CD4-positive, alpha-beta T cell treated with Interleukin-1 beta for 1 hour (primary cell): ENCODE data around the gene CST6.
A peak's percentile ranks its signal among the peaks of the same experiment; 100 is the strongest.
"Not testable (repeated sequence)": the region's sequence is repeated elsewhere in the genome, so short reads cannot be mapped to it uniquely, and the experiment has no call there.

Source experiments
- DNase-seq, 2 donors: peaks; one replicate each; pipeline ENCODE4 v3.0.0-alpha.2; 2020 to 2022

Gene CST6

DNA sequence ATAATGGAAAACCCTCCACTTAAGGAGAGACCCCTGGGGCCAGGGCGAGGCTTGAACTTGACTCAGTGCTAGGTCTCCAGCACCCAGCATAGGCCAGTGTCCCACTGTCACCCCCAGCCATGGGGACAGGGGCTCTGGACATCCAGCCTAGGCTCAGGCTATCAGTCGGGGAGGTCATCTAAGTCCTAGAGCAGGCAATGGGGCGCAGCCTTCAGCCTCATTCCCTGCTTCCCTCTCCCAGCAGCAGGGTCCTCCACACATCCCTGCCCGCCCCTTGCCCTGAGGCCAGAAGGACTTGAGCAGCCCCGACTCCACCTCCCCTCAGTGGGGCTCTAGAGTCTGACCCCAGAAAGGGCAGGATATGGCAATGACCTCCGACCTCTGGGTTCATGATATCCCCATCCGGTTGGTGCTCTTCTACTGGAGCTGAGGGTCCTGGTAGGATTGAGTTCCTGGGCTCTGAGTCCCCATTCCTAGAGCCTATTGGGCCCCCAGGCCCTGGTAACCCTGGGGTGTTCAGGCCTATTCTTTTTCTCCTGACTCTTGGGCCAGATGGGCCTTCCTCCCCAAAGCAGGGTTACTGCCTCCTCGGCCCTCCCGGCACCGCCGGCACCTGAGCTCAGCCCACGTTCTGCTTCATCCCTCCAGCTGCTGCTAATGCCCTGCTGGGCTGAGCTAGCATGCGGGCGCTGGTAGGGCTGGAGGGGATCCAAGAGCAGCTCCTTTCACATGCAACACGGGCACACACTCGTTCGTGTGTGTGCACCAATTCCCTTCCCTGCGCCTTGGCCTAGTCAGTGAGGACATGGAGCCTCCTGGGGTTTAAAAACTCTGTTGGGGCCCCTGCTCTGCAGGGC, 4.4 kb downstream of the CST6 start:
- no peak for DNase-seq

DNA sequence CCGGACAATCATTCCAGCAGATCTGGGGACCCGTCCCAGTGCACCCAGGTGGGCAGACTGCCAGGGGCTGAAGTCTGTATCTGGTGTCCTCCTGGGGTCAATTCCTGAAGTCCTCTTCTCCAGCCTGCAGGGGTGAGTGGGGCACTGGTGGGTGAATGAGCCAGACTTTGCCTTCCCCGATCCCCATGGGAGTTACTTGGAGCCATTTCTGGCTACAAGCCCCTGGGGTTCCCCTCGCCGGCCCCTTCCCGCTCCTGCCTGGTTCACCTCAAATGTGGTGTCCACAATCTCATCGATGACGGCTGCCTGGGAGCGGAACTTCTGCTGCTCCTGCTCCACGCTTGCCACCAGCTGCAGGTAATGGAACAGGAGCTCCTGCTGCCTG, 5.0 kb downstream of the CST6 start:
- no peak for DNase-seq

DNA sequence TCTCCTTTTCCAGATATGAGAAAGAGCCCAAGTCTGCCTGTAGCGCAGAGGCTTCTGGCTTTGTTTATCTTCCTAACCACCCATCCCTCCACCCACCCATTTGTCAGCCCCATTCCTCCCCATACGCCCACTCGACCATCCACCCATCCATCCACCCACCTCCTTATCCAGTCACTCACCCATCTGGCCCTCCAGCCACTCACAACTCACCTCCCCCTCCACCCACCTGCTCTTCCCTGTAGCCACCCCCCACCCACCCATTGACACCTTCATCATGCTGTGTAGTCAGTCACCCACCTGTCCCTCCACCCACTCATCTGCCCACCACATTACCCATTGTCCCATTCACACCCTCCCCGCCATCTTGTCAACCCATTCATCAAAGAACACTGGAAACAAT, 5.5 kb downstream of the CST6 start:
- DNase-seq = no peak

DNA sequence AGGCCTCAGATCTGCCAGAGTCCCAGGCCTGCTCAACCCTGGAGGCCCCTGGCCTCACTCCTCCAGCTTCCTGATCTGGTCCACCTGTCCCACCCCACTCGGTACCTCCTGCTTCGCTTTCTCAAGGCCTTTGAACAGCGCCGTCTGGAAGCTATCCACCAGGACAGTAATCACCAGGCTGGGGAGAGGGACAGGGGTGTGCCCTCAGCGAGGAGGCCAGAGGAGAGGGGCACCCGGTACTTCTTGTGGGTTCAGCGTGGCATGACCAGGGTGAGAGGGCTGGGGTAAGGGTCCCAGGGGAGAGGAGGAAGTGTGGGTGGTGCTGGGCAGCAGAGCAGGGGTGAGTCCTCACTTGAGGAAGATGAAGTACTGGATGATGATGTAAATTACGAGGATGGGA, 8.4 kb downstream of the CST6 start:
- DNase-seq = no peak

DNA sequence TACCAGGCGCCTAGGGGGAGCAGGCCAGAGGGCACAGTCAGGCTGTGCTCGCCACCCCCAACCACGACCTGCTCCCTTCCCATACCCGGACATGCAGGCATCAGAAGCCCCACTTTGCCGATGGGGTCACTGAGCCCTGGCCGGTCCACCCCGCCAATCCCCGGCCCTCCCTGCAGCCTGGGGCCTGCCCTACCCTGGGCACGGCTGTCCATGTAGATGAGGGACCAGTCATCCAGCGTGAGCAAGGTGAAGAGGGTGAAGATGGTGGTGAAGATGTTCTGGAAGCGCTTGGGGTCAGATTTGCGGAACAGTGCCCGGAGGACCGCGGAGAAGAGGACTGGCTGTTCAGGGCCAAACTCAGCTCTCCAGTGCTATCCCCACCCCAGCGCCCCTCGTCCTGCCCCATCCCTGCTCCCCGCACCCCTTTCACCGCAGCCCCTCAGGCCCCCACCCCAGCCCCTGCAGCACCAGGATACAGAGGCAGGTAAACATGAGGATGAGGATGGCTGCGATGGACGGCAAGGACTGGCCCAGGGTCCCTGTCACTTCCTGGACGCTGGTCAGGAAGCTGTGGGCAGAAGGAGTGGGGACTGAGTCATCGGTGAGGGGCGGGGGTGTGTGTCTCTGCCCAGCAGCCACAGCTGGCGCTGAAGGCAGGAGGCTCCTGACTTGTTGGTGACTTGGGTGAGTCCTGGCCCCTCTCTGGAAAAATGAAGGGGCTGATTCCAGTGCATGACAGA, 9.0 kb downstream of the CST6 start:
- peak in 1 of 2 donors; percentile 72 for DNase-seq

DNA sequence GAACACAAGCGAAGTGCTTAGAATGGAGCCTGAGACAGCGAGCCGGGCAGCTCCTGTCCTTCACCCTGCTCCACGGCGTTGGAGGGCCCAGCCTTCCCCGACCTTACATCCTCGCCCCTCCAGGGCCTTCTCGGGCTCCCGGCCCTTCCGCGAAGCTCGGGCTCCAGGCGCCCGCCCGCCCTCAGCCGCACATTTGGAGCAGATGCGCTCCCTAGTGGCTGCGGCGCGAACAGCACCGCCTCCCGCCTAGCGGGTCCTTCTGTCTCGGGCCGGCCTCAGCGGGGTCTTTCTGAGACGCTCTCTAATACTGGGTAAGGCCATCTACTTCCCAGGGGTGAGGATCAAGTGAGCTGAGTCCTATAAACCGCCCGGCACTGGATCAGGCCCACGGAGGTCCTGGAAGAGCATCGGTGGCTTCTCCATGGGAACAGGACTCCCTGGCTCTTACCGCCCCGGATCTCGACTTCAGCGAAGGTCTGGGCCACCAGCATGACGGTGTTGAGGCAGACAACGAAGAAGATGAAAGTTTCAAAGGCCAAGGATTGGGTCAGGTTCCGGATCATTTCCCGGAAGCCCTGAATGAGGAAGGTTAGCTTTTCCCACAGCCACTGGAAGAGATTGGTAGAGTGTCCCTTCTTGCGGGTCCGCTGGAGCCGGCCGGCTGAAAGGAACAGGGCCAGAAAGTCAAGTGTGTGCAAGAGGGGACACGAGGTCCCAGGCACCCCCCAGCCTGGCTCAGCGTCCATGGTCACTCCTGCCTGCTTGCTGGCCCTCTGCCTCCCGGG, 10.8 kb downstream of the CST6 start:
- DNase-seq = peak; percentile 69 to 75

DNA sequence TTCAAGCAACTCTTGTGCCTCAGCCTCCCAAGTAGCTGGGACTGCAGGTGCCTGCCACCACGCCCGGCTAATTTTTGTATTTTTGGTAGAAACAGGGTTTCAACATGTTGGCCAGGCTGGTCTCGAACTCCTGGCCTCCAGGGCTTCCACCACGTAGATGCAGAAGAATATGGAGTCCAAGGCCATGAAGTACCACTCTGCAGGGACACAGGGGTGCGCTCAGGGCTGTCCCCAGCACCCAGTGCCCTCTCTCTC, 11.3 kb downstream of the CST6 start:
- DNase-seq = not testable (repeated sequence)

DNA sequence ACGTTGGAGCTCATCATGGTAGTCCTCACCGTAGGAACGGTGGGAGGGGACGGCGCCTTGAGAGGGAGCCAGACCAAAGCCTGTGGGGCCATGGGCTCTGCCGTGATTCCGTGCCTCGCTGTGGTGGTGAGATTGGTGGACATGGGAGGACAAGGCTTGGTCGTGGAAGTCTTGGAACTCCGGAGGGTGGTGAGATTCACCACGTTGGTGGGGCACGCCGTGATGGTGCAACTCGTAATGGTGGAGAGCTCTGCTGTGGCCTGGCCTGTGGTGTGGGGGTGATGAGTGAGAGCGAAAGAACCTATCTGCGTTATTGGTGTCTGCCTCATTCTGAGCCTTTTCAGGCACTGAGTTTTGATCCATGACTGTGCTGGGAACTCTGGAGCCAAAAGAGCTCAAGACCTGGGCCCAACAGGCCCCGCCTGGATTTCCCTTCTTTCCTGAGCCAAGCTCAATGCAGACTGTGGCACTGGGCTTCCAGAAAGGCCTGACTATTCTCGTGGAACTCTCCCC, 14.3 kb downstream of the CST6 start, which contains the start of gene CATSPER1:
Gene CATSPER1 (minus strand): TSS at position 463 of the 513 bp plus-strand sequence. CDS start 100 bp downstream, at position 363.
- no peak for DNase-seq

DNA sequence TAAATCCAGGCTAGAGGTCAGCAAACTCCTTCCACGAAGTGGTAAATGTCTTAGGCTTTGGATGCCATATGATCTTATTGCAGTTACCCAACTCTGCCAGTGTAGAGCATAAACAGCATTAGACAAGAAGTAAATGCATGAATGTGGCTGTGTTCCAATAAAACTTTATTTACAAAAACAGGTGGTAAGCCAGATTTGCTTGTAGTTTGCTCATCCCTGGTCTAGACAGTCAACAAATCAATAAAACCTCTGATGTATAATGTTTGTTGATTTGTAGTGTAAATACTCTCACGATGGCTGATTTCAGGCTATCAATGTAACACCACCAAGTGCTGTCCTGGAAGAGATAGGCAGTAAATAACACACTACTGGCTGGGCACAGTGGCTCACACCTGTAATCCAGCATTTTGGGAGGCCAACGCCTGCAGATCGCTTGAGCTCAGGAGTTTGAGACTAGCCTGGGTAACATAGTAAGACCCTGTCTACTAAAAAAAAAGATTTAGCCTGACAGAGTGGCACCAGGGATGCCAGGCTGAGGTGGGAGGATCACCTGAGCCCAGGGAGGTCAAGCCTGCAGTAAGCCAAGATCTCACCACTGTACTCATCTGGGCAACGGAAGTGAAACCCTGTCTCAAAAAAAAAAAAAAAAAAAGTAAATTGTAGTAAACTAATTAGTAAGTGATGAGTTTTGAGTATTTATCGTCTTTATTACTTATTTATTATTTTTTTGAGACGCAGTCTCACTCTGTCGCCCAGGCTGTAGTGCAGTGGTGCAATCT, 21.3 kb downstream of the CST6 start:
- DNase-seq = no peak

DNA sequence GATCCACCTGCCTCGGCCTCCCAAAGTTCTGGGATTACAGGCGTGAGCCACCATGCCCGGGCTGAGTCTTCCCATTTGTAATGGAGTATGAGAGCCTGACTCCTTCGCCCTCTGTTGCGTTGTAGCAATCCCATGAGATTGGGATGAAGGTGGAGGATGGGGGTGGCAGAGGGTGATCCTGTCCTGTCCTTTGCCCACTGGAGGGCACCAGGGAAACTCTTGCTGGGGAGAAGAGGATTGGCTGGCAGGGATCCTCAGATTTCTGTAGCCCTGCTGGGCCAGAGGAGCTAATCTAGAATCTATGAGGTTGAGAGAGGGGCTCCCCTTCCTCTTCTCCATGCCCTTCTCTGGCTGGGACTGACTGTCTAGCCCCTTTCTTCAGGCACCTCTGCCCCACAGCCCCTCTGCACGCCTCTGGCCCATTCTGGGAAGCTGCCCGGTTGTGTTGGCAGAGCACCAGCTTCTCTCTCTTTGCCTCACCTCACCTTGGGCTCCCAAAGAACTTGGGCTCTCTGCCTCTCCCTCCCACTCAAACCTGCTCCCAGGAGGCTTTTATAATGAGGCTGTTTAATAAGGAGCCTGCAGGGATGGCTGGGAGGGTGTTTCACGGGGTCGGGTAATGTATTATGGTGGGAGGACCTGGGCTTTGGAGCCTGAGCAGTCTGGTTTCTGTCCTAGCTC, 24.0 kb downstream of the CST6 start:
- DNase-seq = no peak

DNA sequence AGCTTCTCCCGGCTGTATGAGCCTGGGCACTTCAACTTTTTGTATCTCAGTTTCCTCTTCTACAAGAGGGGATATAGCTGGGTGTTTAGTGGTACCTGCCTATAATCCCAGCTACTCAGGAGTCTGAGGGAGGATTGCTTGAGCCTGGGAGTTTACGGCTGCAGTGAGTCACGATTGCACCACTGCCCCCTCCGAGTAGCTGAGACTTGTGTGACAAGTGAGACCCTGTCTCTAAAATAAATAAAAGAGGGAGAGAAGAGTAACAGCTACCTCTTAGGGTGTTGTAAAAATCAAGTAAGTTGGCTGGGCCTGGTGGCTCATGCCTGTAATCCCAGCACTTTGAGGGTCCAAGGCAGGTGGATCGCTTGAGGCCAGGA, 24.5 kb downstream of the CST6 start:
- no peak for DNase-seq

DNA sequence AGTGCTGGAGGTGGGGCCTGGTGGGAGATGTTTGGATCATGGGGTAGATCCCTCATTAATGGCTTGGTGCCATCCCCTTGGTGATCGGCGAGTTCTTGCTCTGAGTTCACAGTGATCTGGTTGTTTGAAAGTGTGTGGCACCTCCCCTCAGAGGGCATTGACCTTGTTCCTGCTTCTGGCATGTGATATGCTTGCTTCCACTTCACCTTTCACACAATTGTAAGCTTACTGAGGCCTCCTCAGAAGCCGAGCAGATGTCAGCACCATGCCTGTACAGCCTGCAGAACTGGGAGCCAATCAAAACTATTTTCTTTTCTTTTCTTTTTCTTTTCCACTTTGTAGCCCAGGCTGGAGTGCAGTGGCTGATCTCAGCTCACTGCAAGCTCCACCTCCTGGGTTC, 25.5 kb downstream of the CST6 start:
- DNase-seq = no peak

DNA sequence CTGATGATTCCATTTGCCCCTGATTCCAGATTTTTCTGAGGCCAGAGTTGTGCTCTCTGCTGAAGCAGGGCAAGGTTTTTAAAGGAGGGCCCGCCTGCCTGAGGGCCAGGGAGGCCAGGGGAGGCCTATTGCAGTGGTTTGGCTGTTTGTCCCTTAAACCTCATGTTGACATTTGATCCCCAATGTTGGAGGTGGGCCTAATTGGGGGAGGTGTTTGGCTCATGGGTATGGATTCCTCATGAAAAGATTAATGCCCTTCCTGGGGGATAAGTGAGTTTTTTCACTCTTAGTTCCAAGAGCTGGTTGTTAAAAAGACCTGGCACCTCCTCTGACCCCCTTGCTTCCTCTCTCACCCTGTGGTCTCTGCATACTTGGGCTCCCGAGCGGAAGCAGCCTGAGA, 28.0 kb downstream of the CST6 start:
- no peak for DNase-seq

DNA sequence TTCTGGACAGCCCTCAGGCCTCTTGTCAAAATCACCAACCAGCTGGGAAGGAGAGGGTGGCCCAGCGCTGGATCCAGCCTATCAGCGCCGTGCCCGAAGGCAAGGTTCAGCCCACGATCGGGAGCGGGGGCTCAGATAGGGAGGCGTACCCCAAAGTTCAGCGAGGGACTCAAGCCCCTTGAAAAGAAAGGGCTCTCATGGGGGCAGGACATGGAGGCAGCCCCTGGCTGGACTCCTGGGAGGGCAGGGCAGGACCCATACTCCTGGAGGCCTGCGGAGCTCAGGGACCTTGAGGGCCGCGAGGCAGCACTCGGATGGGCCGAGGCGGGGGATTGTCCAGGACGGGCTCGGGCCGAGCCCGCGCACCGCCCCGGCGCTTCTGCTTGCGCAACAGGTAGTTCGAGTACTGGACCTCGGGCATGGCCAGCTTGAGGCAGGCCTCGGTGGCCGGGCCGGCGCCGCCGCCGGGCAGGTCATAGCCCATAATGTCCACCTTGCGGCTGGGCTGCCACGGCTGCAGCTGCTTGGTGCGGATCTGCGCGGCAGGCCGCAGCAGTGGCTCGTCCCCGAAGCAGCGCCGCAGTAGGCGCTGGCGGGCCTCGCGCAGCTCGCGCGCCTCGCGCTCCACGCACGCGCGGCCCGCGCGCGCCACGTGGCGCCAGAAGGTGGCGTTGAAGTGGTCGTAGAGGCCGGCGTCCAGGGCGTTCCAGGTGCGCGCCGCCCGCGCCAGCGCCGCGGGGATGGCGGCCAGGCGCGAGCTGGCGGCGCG, 30.6 kb downstream of the CST6 start:
- no peak for DNase-seq

DNA sequence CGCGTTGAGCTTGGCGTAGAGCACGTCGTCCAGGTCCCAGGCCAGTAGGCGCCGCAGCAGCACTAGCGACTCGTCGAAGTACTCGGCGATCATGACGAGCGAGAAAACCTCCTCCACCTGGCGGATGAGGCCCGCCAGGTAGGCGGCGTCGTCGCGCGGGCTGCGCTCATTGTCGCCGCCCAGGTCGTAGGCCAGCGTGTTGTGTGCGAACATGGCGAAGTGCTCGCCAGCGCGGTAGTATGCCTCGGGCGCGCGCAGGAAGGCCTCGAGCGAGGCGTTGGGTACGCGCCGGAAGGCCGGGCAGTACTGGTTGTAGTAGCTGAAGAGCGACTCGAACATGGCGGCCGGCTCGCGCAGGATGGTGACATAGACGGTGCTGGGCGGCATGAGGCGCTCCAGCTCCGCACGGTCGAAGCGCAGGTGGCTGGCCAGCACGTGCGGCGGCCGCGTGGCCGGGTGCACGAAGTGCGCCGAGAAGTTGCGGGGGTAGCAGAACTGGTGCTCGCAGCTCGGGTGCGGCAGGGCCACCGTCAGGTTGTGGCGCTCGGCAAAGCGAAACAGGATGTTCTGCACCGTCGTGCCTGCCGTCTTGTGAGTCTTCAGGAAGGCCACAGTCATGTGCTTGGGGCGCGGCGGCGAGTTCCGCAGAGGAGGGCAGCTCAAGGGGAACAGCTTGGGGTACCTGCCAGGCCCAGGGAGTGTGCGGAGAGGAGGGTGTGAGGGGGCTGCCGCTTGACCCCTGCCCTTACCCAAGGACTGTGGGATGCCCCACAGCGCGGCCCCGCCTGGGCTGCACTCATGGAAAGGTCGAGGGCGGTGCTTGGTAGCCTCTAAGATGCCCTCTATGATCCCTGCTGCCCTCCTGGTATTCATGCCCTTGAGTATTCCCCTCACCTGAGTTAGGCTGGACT, 31.4 kb downstream of the CST6 start:
- DNase-seq = no peak

DNA sequence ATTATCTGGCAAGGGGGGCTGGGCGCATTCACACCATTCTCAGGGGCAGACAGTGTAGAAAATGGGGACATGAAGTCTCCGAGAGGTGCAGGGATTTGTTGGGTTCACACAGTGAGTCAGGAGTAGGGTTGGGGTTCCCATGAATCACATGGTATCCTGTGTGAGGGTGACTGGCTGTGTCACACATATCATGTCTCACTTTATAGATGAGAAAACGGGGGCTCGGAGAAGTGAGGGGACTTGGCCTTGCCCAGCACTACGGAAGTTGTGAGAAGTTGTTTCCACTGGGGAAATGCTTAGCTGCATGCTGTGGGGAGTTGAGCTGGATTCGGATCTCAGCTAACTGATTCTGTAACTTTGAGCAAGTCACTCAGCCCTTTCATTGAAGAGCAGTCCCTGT, 32.9 kb downstream of the CST6 start:
- DNase-seq = peak in 1 of 2 donors; percentile 2

DNA sequence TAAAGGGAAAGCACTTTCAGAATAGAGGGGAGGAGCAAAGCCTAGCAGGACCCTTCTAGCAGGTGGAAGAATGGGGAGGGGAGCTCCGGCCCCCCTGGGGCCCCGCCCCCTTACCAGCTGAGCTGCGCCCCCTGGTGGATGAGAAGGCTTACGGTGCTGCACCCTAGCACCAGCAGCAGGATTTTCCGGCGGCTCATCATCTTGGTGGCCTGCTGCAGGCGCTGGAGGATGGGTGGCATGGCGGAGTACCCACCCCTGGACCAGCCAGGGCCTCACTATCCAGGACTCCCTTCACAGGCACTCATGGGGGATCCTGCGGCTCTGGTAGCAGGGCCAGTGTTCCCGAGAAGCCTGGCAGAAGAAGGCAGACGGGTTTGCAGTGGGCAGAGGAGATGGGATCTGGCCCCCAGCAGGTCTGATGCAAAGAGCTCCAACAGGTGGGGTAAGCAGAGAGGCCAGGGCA, 33.4 kb downstream of the CST6 start:
- DNase-seq = peak; percentile 82 to 86

DNA sequence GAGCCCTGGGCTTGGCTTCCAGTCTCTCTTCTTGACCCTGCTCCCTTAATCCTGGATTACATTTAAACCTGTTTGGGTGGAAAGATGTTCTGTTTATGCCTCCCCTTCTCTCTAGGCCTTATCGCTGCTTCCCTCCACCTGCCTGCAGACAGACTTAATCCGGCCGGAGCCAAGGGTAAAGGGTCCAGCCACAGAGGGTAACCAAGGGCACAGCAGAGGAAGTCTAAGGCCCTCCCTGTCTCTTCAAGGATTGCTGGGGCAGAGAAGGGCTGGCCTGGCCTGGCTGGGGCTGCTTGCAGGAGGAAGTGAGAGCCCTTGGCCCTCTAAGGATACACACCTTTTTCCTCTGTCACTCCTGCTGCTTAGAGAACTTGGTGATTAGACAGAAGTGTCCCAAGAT, 35.1 kb downstream of the CST6 start:
- no peak for DNase-seq

DNA sequence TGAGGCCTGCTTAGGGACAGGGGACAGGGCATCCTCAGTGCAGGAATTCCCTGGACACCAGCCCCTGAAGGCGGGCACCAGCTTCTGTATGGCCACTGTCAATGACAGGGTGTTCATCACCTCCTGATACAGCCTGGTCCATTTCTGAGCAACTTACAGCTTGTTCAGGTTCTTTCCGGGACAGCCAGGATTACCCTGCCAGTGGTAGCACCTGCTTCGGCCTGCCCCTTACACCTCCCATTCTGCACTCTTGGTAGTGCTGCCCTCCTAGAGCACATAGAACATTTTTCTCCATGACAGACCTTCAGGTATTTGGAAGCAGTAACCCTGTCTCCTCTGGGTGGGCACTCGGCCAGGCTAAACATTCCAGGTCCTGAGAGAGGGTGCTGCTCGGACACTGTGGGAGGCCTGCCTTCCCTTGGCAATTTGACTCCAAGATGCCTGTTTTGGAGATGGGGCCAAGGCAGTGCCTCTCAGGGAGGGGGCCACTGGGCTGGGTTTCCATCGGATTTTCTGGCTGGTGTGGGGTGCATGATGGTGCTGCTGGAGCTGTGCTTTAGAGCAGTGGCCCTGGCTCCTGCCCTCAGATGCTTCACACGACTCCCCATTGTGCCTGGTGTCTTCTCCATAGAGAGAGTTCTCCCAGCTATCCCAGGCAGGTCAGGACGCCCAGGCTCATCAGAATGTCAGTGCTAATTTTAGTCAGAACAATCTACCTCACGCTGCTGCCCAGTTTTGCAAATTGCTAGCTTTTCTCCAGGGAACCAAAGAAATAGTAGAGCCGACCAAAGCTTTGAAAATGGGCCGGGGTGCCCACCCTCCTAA, 35.9 kb downstream of the CST6 start:
- no peak for DNase-seq
